Endothelial cell of umbilical vein (primary cell): ENCODE results near the gene MARCHF7.

Experiments
- CTCF ChIP-seq, 2 donors: IDR thresholded peaks; 1 replicate in 1 of 2; 2 replicates in 1 of 2; pipeline ENCODE4 v1.5.1; 2011; ENCODE audit warnings: low read length in 2 of 2, mild to moderate bottlenecking in 2 of 2, moderate library complexity in 2 of 2, control low read depth in 1 of 2, inconsistent platforms in 1 of 2, low read depth in 1 of 2; ENCODE audit not compliant: insufficient read depth in 1 of 2; ENCODE audit errors: extremely low read depth in 1 of 2
- EZH2 ChIP-seq: IDR thresholded peaks from 2 replicates; pipeline ENCODE4 v1.6.1; 2012; ENCODE audit warnings: borderline replicate concordance, low read depth, mild to moderate bottlenecking, moderate library complexity, low read length, inconsistent platforms; ENCODE audit not compliant: severe bottlenecking
- MAX ChIP-seq: IDR thresholded peaks from 2 replicates; pipeline ENCODE4 v1.6.1; 2011; ENCODE audit not compliant: insufficient read depth, insufficient read length
- MYC ChIP-seq: IDR thresholded peaks from one replicate; pipeline ENCODE4 v1.6.1; 2011; ENCODE audit warnings: mild to moderate bottlenecking, low read depth, low read length
- POLR2AphosphoS5 ChIP-seq: IDR thresholded peaks from 2 replicates; pipeline ENCODE4 v1.6.1; 2012; ENCODE audit warnings: low read depth, mild to moderate bottlenecking, control low read depth, low read length, moderate library complexity; ENCODE audit not compliant: insufficient read depth

- TF ChIP-seq CTCF (IDR thresholded peaks at IDR 0.05; ENCODE audit: extremely low read depth in 1 of 2, insufficient read depth in 1 of 2, low read depth in 1 of 2, low read length in 2 of 2): no peak
- no peak for TF ChIP-seq MYC
- TF ChIP-seq EZH2: no peak
- TF ChIP-seq POLR2AphosphoS5: no peak
- TF ChIP-seq MAX: no peak
Observed at GRCh38 chr2:159744363-159744762, 32.1 kb downstream of the MARCHF7 start.
